GM19468 (cell line): ENCODE data around the gene OR10K2.
A peak's percentile ranks its signal among the peaks of the same experiment; 100 is the strongest.
"Not testable (repeated sequence)": the region's sequence is repeated elsewhere in the genome, so short reads cannot be mapped to it uniquely, and the experiment has no call there.

Source experiments
- ATAC-seq: cut with Tn5 transposase; IDR thresholded peaks from one replicate; pipeline ENCODE4 v1.9.1; 2021; ENCODE audit warnings: mild to moderate bottlenecking, moderate library complexity, moderate number of reproducible peaks; ENCODE audit not compliant: unreplicated experiment; ENCODE audit errors: extremely low read depth

OR10K2 gene

DNA sequence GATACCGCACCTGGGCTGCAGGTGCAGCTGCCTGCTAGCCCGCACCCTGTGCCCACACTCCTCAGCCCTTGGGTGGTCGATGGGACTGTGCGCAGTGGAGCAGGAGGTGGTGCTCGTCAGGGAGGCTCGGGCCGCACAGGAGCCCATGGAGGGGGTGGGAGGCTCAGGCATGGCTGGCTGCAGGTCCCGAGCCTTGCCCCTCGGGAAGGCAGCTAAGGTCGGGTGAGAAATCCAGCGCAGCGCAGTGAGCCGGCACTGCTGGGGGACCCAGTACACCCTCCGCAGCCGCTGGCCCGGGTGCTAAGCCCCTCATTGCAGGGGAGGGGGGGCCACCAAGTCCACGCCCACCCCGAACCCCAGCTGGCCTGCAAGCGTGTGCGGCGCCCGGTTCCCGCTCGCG, 51.9 kb downstream of the OR10K2 start:
- ATAC-seq, result not testable (repeated sequence)

DNA sequence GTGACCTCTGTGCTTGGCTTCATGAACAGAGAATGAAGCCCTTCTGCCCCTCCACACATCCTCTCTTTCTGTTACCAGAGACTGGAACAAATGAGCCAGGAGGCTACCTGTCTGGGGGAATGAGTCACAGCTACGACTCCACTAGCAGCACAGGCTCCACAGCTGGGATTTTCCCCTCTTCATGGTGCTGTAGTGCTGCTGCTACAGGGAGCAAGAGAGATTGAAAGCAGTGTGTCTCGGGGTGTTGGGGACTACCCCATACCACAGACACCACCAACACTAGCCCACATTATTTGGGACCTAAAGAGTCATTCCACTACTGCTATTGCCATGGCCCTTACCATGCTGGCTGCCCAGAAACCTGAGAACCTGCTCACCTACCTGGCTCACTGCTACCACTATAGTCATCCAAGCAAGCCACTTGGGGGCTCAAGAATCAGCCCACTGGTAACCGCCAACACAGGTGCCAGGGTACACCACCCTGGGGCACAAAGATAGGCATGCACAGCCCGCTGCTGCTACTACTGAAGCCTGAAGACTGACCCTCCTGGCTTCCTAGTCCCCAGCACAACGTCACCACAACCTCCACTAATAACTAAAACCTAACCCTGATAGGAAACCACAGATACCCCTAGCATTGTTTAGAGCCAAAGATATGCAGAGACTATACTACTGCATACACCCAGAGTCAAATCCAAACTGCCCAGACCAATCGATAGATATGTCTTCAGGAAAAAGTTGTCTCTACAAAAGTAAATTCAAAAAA, 54.7 kb downstream of the OR10K2 start:
- peak; percentile 80 for ATAC-seq
